NOMO-1 treated with dmso at 0.1 percent for 144 hours (cell line): ENCODE data around the gene ZNF532.

Source experiments
- DNase-seq: peaks from one replicate; lab custom pipeline; 2025; ENCODE audit not compliant: unreplicated experiment; lab: John Stamatoyannopoulos, UW

Gene ZNF532

GRCh38 chr18:59029663-59030429 is 165.2 kb downstream of the ZNF532 start:
- no peak for DNase-seq

GRCh38 chr18:59032308-59032707 is 167.6 kb downstream of the ZNF532 start:
- no peak for DNase-seq

- DNase-seq: peak; percentile 64
Measured at GRCh38 chr18:59033359-59033758, 168.7 kb downstream of the ZNF532 start.

GRCh38 chr18:59033974-59034373 is 169.3 kb downstream of the ZNF532 start:
- no peak for DNase-seq

- DNase-seq: no peak
Measured at GRCh38 chr18:59035591-59035990, 170.9 kb downstream of the ZNF532 start.
